HepG2 (cell line): ENCODE results near the gene NPFFR1. TPM values are rescaled to one million over a fixed set of nuclear protein-coding genes. Genes with fewer than 3 reads are reported as not detected.

ENCODE experiments used
- ATAC-seq: fragments of 200-7000 bp; cut with Tn5 transposase; 3 replicates; pipeline ENCODE4 v1.9.1; 2020; ENCODE audit warnings: mild to moderate bottlenecking, moderate library complexity
- BruUV-seq: library from RNA; stranded (reverse); fragments of 400-500 nt; replicated peaks from 2 replicates; lab custom pipeline; 2021; lab: Mats Ljungman, UMichigan
- CTCF ChIA-PET: fragments of 300-600 bp; formaldehyde crosslinking; extraction: SDS; loops from one replicate; lab custom pipeline; 2021; ENCODE audit warnings: low total read pairs, inconsistent platforms, low intra/inter-chr PET ratio; lab: Yijun Ruan, JAX
- POLR2A ChIA-PET: fragments of 350-600 bp; sonication (Branson Sonifier 250); formaldehyde crosslinking; loops from one replicate; lab custom pipeline; 2020; ENCODE audit warnings: antibody characterized with exemption, inconsistent platforms; lab: Yijun Ruan, JAX
- DNase-seq: peaks from one replicate; pipeline ENCODE4 v3.0.0-alpha.2; 2015; ENCODE audit warnings: low spot score
- FAIRE-seq: peaks from 3 replicates; lab custom pipeline; 2011; peaks lifted over from hg19 to GRCh38; lab: Jason Lieb, UNC
- H2AFZ ChIP-seq: one replicate; pipeline ENCODE4 v1.6.1; 2011; ENCODE audit warnings: low read length, inconsistent platforms
- H3K27ac ChIP-seq: fragments of 300-600 bp; 3 replicates; pipeline ENCODE4 v1.8.0; 2011; ENCODE audit warnings: mixed run types, mild to moderate bottlenecking, mixed read lengths, low read length, inconsistent platforms; ENCODE audit not compliant: insufficient read depth; ENCODE audit errors: extremely low read length
- H3K27me3 ChIP-seq, 2 experiments: fragments of 200-600 bp in 1 of 2; 2 replicates in 1 of 2; 3 replicates in 1 of 2; pipeline versions ENCODE4 v1.6.0 to v1.8.0; 2011; ENCODE audit warnings: low read length in 2 of 2, mild to moderate bottlenecking in 2 of 2, moderate library complexity in 2 of 2, inconsistent platforms in 1 of 2; ENCODE audit not compliant: insufficient read depth in 2 of 2, control insufficient read depth in 1 of 2
- H3K36me3 ChIP-seq, 2 experiments: fragments of 200-600 bp in 1 of 2; replicated peaks in 1 of 2; 2 replicates in 1 of 2; 3 replicates in 1 of 2; pipeline versions ENCODE4 v1.5.1 to v1.8.0; 2011; ENCODE audit warnings: low read length in 2 of 2, inconsistent platforms in 1 of 2; ENCODE audit not compliant: insufficient read depth in 2 of 2, control insufficient read depth in 1 of 2
- H3K4me1 ChIP-seq: 2 replicates; pipeline ENCODE4 v1.5.1; 2012; ENCODE audit warnings: low read length, inconsistent platforms; ENCODE audit not compliant: insufficient read depth
- H3K4me2 ChIP-seq: 2 replicates; pipeline ENCODE4 v1.6.0; 2011; ENCODE audit warnings: low read depth, low read length, inconsistent platforms
- H3K4me3 ChIP-seq, 3 experiments: fragments of 200-600 bp in 1 of 3; sonication (generic), shearing (Covaris generic) in 1 of 3; replicated peaks in 1 of 3; 2 replicates each; pipeline ENCODE4 v1.5.1; 2011 to 2016; ENCODE audit warnings: low read length in 3 of 3, inconsistent platforms in 2 of 3, low read depth in 2 of 3, mild to moderate bottlenecking in 2 of 3, control low read depth in 1 of 3, mixed read lengths in 1 of 3; ENCODE audit not compliant: insufficient read depth in 1 of 3
- H3K79me2 ChIP-seq: one replicate; pipeline ENCODE4 v1.6.1; 2011; ENCODE audit warnings: low read length, inconsistent platforms; ENCODE audit not compliant: insufficient read depth
- H3K9ac ChIP-seq: 2 replicates; pipeline ENCODE4 v1.6.0; 2011; ENCODE audit warnings: mild to moderate bottlenecking, low read depth, low read length, inconsistent platforms; ENCODE audit not compliant: insufficient read depth
- H3K9me3 ChIP-seq: 2 replicates; pipeline ENCODE4 v1.5.1; 2012; ENCODE audit warnings: mild to moderate bottlenecking, low read length
- H4K20me1 ChIP-seq: 2 replicates; pipeline ENCODE4 v1.6.0; 2011; ENCODE audit warnings: inconsistent platforms, mild to moderate bottlenecking, low read length, moderate library complexity; ENCODE audit not compliant: insufficient read depth
- ATF1 ChIP-seq: IDR thresholded peaks from 2 replicates; pipeline ENCODE4 v1.6.1; 2016; ENCODE audit warnings: mild to moderate bottlenecking, control low read depth
- ATF2 ChIP-seq: sonication (generic); formaldehyde crosslinking; IDR thresholded peaks from 2 replicates; pipeline ENCODE4 v1.4.0; 2020; ENCODE audit warnings: missing genetic modification reagents
- EP300 ChIP-seq, 3 experiments: sonication (generic) in 1 of 3; formaldehyde crosslinking in 1 of 3; IDR thresholded peaks; 2 replicates each; pipeline versions ENCODE4 v1.5.1 to v1.6.1; 2011 to 2020; ENCODE audit warnings: low read depth in 2 of 3, low read length in 2 of 3, borderline replicate concordance in 1 of 3, improper control_type of control experiment in 1 of 3, mild to moderate bottlenecking in 1 of 3, missing genetic modification reagents in 1 of 3, moderate library complexity in 1 of 3
- HCFC1 ChIP-seq: fragments of 150-350 bp; IDR thresholded peaks from 2 replicates; pipeline ENCODE4 v1.6.1; 2014; ENCODE audit warnings: low read depth, low read length
- LCORL ChIP-seq, 2 experiments: fragments of 450-650 bp in 1 of 2; sonication (generic) in 1 of 2; formaldehyde crosslinking in 1 of 2; IDR thresholded peaks; 2 replicates each; pipeline versions ENCODE4 v1.5.0 to v1.6.1; 2017 to 2020; ENCODE audit warnings: antibody characterized with exemption in 1 of 2, missing genetic modification reagents in 1 of 2
- MEF2D ChIP-seq: sonication (generic); formaldehyde crosslinking; IDR thresholded peaks from 2 replicates; pipeline ENCODE4 v1.5.1; 2020; ENCODE audit warnings: mild to moderate bottlenecking, missing genetic modification reagents
- PBX2 ChIP-seq: IDR thresholded peaks from 2 replicates; pipeline ENCODE4 v1.6.1; 2016; ENCODE audit warnings: control low read depth
- REL ChIP-seq: sonication (generic); formaldehyde crosslinking; conservative IDR thresholded peaks from 2 replicates; pipeline ENCODE4 v1.8.0; 2022; ENCODE audit warnings: mild to moderate bottlenecking, missing genetic modification reagents, moderate library complexity
- SIN3B ChIP-seq: fragments of 150-350 bp; IDR thresholded peaks from 2 replicates; pipeline ENCODE4 v1.6.1; 2014; ENCODE audit warnings: low read length
- SNRNP70 ChIP-seq: fragments of 200-400 bp; formaldehyde crosslinking; IDR thresholded peaks from 2 replicates; pipeline ENCODE4 v1.6.1; 2017; ENCODE audit warnings: mild to moderate bottlenecking, low read depth, low read length, moderate library complexity
- ZBTB14 ChIP-seq: sonication (generic); formaldehyde crosslinking; IDR thresholded peaks from 2 replicates; pipeline ENCODE4 v1.4.0; 2020; ENCODE audit warnings: missing genetic modification reagents
- ZC3H13 ChIP-seq: sonication (generic); formaldehyde crosslinking; IDR thresholded peaks from 2 replicates; pipeline ENCODE4 v1.8.1; 2023; ENCODE audit warnings: mild to moderate bottlenecking, missing genetic modification reagents, moderate library complexity
- ZMAT3 ChIP-seq: sonication (generic); formaldehyde crosslinking; conservative IDR thresholded peaks from 2 replicates; pipeline ENCODE4 v1.7.0; 2021; ENCODE audit warnings: missing genetic modification reagents
- ZNF503 ChIP-seq: sonication (generic); formaldehyde crosslinking; IDR thresholded peaks from 2 replicates; pipeline ENCODE4 v1.4.0; 2020; ENCODE audit warnings: missing genetic modification reagents
- ZNF644 ChIP-seq: IDR thresholded peaks from 2 replicates; pipeline ENCODE4 v1.6.1; 2016; ENCODE audit warnings: low read depth
- ZNF674 ChIP-seq: sonication (generic); formaldehyde crosslinking; IDR thresholded peaks from 2 replicates; pipeline ENCODE4 v1.5.0; 2020; ENCODE audit warnings: low read depth, mild to moderate bottlenecking, missing genetic modification reagents
- ZNF768 ChIP-seq: sonication (generic); formaldehyde crosslinking; IDR thresholded peaks from 2 replicates; pipeline ENCODE4 v1.4.0; 2020; ENCODE audit warnings: missing genetic modification reagents
- ZNF788 ChIP-seq: sonication (generic); formaldehyde crosslinking; IDR thresholded peaks from 2 replicates; pipeline ENCODE4 v1.5.0; 2020; ENCODE audit warnings: mild to moderate bottlenecking, missing genetic modification reagents, borderline replicate concordance
- ZNF83 ChIP-seq: sonication (generic); formaldehyde crosslinking; IDR thresholded peaks from 2 replicates; pipeline ENCODE4 v1.4.0; 2020; ENCODE audit warnings: missing genetic modification reagents, mild to moderate bottlenecking, borderline replicate concordance
- ZSCAN12 ChIP-seq: sonication (generic); formaldehyde crosslinking; IDR thresholded peaks from 2 replicates; pipeline ENCODE4 v1.9.0; 2021; ENCODE audit warnings: mild to moderate bottlenecking, missing genetic modification reagents
- WGBS: methylation state at CpG from one replicate; pipeline ENCODE4 v1.1.6; 2017; ENCODE audit warnings: low lambda C conversion rate; 5-methylcytosine and 5-hydroxymethylcytosine counted together
- in situ Hi-C: cut with HindIII; loops from 2 replicates; pipeline ENCODE4 v1.10.0; 2017; ENCODE audit warnings: low pct_unique_long_range_greater_than_20kb; ENCODE audit not compliant: extremely low pct_ligation_motif_present
- intact Hi-C: fragments of 100-400 bp; cut with micrococcal nuclease; formaldehyde crosslinking; loops from one replicate; pipeline ENCODE4 v1.10.0; 2022; ENCODE audit not compliant: unreplicated experiment
- polyA plus RNA-seq, 8 experiments: library from polyadenylated mRNA; depleted of rRNA in 3 of 8; stranded (reverse) in 7 of 8; unstranded in 1 of 8; fragments of >200 nt; fragmentation: Illumina TruSeq in 4 of 8; extraction: Trizol in 4 of 8; gene quantifications; 2 replicates each; pipeline versions ENCODE4 v1.2.1 to v1.2.3, GENCODE V29; 2011 to 2016; ENCODE audit warnings: low read depth in 4 of 8, missing spikeins in 1 of 8, mixed read lengths in 1 of 8; ENCODE audit not compliant: insufficient read depth in 1 of 8
- total RNA-seq, 5 experiments: library from RNA; depleted of rRNA; stranded (reverse); fragments of >200 nt; fragmentation: Illumina TruSeq; extraction: Trizol; gene quantifications; 2 replicates each; pipeline ENCODE4 v1.2.3, GENCODE V29; 2016; ENCODE audit warnings: low read depth in 1 of 5

The NPFFR1 gene
- total and polyA plus RNA-seq, 2 of the 13 experiments (the other 11 are each of a cell fraction or from before 2014, with no cell fraction given), result under 0.01 TPM; not detected in 1

GRCh38 chr10:70269741-70270140 lies 14.1 kb downstream of the NPFFR1 start (continued):
- TF ChIP-seq ZNF83 (CRISPR knock-in tag), result no peak
- no peak for TF ChIP-seq REL (CRISPR knock-in tag)
- TF ChIP-seq ZC3H13, result no peak
- no peak for TF ChIP-seq LCORL (IDR thresholded peaks at IDR 0.05)
- no peak for TF ChIP-seq LCORL (CRISPR knock-in tag; IDR thresholded peaks at IDR 0.05)
- no peak for TF ChIP-seq SIN3B
- TF ChIP-seq ZBTB14 (CRISPR knock-in tag), result no peak
- TF ChIP-seq SNRNP70, result no peak

- intact Hi-C loops (no loop called here), in situ Hi-C loops (no loop called here)
- Histone ChIP-seq H3K4me2 (no peak overlapping the region), H3K27me3 (peaks cover 2 to 3% of the 10 kb centered on the region in 2 experiments; a peak in 1 of 5 replicates), H2AFZ (no peak overlapping the region), H4K20me1 (no peaks in the 10 kb centered on the region), H3K79me2 (no peaks in the 10 kb centered on the region), H3K4me3 (no peak overlapping the region), H3K36me3 (no peaks in the 10 kb centered on the region), H3K9me3 (no peaks in the 10 kb centered on the region), H3K9ac (no peak overlapping the region), H3K4me1 (peaks cover 7% of the 10 kb centered on the region), H3K27ac (no peak overlapping the region)
- WGBS, result 15% methylated on average over 4 of the region's 4 CpGs
- no peak for FAIRE-seq
- ATAC-seq, result no peak
- no peak for DNase-seq
- ChIA-PET CTCF (no interaction called here), POLR2A (no interaction called here)
- no TSS peak for BruUV-seq
- no peak for TF ChIP-seq ZNF644 (CRISPR knock-in tag)
- no peak for TF ChIP-seq ZNF788
- no peak for TF ChIP-seq MEF2D (CRISPR knock-in tag)
- TF ChIP-seq ZNF674 (CRISPR knock-in tag), result no peak
- no peak for TF ChIP-seq EP300 (IDR thresholded peaks at IDR 0.05; ENCODE audit: low read depth in 2 of 2, low read length in 2 of 2)
- TF ChIP-seq EP300 (CRISPR knock-in tag; IDR thresholded peaks at IDR 0.05; ENCODE audit: borderline replicate concordance), result no peak
- no peak for TF ChIP-seq HCFC1
- no peak for TF ChIP-seq ATF1 (CRISPR knock-in tag)
- TF ChIP-seq ZNF768 (CRISPR knock-in tag), result no peak
- TF ChIP-seq ZSCAN12, result no peak
- no peak for TF ChIP-seq ZMAT3 (CRISPR knock-in tag)
- no peak for TF ChIP-seq ZNF503
- TF ChIP-seq PBX2 (CRISPR knock-in tag), result no peak
- no peak for TF ChIP-seq ATF2 (CRISPR knock-in tag)
Measured at GRCh38 chr10:70268376-70268775, 15.4 kb downstream of the NPFFR1 start.
